Loucy (cell line): ENCODE results near the gene HOXB4.

Experiments
- CTCF ChIP-seq: fragments of 200-600 bp; sonication (generic); conservative IDR thresholded peaks from 2 replicates; pipeline ENCODE4 v1.5.1; 2014; ENCODE audit warnings: mild to moderate bottlenecking, antibody characterized with exemption, low read length
- EZH2phosphoT487 ChIP-seq: fragments of 200-600 bp; IDR thresholded peaks from 2 replicates; pipeline ENCODE4 v1.6.1; 2018; ENCODE audit warnings: antibody characterized with exemption, mild to moderate bottlenecking, moderate library complexity, borderline replicate concordance

DNA sequence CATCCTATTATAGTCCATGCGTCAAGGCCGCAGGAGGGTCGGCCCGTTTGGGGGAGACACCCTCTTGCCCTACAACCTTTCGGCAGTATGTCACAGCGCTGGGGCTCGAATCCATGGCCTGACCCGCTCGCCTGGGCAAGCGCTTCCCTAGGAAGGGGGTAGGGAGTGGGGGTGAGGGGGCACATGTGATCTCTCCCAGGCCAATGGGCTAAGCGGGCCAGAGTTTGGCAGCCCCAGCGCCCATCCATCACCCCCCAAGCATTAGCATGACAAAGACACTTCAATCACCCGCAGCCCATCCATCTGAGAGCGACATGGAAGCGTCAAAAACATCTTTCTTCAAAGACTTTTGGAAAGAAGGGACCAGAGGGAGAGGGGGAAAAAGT, 47.3 kb downstream of the HOXB4 start, which contains the start of gene HOXB1:
- TF ChIP-seq CTCF = no peak
- no peak for TF ChIP-seq EZH2phosphoT487
